DMS153 treated with DMSO at 0.1 percent for 48 hours (cell line): ENCODE results near the gene SPTLC1.

Experiments used
- DNase-seq: peaks from one replicate; lab custom pipeline; 2025; ENCODE audit not compliant: unreplicated experiment; lab: John Stamatoyannopoulos, UW

Gene SPTLC1

DNA sequence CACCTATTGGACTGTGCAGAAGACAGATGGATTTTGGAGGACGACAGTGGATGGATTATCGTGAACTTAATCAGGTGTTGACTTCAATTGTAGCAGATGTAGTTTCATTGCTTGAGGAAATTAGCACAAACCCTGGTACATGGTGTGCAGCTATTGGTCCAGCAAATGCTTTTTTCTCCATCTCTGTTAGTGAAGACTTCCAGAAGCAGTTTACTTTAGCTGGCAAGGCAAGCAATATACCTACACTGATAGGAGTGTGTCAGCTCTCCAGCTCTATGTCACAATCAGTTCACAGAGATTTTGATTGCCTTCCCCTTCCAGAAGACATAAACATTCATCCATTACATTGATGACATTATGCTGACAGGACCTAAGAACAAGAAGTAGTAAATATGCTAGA is 129.5 kb downstream of the SPTLC1 start:
- DNase-seq: no peak
